GM20431 (cell line): ENCODE measurements around the gene CEP104.

Source experiments
- in situ Hi-C: fragments of 300-500 bp; cut with MseI, MboI; formaldehyde crosslinking; loops from one replicate; pipeline ENCODE4 v1.15.0; 2020; ENCODE audit warnings: low sequenced_read_pairs; ENCODE audit not compliant: unreplicated experiment

CEP104 gene

DNA sequence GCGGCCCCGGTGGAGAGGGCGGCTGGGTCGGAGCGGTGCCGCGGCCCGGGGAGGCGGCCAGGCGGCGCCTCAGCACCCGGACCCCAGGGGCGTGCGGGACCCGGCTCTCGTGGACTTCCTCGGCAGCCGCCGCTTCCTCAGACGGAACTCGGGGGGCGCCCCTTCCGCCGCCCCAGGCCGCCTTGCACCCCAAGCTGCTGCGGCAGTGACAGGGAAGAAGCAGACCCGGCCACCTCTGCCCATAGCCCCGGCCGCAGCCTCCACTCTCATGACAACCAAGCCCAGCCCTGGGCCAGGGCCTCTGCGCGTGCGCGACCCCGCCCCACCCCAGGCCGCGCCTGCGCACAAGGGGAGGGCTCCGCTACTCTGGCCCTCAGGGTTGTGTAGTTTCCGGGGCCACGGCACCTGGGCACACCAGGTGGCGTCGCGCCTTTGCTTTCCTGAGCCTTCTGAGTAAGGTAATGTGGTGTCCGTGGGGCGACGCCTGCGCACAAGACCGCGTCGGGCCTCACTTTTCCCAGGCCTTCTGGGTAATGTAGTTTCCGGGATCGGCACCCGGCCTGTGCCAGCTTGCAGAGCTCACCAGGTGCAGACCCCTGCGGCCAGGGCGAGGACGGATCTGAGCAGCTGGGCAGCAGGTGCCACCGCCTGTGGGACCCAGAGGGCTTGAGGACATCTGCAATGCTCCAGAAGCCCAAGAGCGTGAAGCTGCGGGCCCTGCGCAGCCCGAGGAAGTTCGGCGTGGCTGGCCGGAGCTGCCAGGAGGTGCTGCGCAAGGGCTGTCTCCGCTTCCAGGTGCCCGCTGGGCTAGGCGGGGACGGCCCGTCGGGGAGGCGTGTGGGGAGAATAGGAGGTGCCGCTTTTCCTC, at the start of gene CEP104, which contains the start of gene DFFB:
Gene CEP104 (minus strand): TSS at position 289 of the 868 bp plus-strand sequence. CDS start 4,804 bp downstream, outside the sequence.
Gene DFFB (plus strand): TSS at position 554 of the 868 bp plus-strand sequence. CDS start 128 bp downstream, at position 682.
- in situ Hi-C loops, result no loop called here

DNA sequence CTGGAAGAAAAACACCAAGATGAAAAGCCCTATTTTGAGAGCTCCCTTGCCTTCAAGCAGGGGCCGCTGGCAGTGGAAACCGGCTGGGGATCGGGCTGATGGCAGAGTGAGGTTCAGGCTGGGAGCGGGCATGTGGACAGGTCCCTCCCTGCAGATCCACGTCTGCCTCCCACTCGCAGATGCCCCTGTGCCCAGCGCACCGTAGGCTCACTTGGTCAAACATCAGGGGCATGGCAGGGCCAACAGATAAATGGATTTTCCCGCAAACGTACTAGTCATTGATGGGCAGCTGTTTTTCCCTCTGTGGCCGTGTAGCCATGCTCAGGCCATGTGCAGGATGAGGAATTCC, 49.6 kb upstream of the CEP104 start:
- in situ Hi-C loops, result loop anchor here (25.0 kb wide), 1 partner anchor 1831 kb away; no protein-coding TSS in a partner anchor

DNA sequence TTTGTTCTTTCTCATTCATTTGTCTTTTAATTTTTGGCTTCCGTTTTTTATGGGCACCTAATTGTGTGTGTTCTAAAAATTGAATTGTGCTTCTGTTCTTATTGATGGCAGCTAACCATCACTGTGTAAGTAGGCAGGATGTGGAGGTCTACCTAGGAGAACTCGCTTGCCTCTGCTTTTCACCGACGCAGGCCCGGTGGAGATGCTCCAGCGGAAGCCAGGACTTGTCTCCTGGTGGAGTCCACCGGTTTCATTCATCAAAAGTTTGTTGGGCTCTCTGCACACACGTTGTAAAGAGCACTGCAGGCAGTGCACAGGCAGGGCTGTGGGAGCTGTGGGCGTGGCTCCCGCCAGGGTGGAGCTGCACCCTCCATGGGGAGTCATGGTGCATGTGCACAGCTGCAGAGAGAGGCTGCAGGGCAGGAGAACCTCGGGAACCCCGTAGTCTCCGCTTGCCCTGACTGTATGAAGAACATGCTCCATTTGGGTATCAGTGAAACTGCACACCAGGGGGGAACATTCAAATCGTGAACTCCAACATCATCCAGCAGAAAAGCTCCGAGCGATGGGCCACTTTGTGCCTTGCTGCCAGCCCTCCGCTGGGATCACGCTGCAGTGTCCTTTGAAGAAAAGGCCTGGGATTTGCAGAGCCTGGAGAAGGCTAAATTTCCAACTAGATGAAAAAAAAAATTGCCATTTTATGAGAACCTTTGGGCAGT, 49.1 kb upstream of the CEP104 start:
- in situ Hi-C loops, result loop anchor here (25.0 kb wide), 1 partner anchor 1831 kb away; no protein-coding TSS in a partner anchor

DNA sequence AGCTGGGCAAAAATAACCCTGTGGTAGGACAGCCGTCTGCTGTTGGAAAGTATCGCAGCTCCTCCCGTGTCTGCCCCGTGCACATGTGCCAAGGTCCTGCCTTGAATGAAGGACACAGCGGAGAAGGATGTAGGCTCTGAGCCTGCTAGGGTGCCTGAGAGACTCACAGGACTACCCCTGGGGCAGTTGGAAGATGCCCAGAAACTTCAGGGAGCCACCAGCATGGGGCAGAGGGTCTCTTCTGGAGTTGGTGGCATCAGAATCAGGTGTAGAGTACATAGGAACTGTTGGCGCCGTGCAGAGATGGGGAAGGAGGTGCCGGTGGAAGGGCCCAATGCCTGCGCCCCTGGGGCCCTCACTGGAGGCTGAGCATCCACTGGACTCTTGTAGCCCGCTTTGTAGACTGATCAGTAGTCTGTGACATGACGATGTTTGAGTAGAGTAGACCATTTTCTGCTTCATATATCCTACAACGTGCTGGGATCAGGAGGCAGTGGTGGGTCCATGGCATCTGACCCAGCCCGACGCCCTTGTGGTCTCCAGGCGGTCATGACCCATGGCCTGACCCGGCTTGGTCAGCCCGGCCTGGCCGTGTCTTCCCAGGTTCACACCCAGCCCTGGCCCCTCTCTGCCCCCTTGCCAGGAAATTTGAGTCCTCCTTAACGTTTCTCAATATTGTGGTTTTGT, 48.4 kb upstream of the CEP104 start:
- in situ Hi-C loops, result loop anchor here (25.0 kb wide), 1 partner anchor 1832 kb away; no protein-coding TSS in a partner anchor

DNA sequence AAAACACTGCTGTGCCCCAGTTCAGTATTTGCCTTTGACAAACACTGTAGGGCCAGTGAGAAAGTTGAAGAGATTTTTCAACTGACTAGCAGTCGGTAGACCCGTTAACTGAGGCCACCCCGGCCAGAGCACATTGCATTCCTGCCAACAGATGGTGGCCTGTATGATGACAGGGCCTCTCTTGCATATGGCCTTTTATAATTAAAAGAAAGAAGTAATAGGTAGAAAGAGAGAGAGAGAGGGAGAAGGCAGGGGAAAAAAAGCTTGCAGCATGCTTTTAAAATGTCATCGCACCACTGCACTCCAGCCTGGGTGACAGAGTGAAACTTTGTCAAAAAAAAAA, 47.8 kb upstream of the CEP104 start:
- in situ Hi-C loops, result loop anchor here (25.0 kb wide), 1 partner anchor 1832 kb away; no protein-coding TSS in a partner anchor

DNA sequence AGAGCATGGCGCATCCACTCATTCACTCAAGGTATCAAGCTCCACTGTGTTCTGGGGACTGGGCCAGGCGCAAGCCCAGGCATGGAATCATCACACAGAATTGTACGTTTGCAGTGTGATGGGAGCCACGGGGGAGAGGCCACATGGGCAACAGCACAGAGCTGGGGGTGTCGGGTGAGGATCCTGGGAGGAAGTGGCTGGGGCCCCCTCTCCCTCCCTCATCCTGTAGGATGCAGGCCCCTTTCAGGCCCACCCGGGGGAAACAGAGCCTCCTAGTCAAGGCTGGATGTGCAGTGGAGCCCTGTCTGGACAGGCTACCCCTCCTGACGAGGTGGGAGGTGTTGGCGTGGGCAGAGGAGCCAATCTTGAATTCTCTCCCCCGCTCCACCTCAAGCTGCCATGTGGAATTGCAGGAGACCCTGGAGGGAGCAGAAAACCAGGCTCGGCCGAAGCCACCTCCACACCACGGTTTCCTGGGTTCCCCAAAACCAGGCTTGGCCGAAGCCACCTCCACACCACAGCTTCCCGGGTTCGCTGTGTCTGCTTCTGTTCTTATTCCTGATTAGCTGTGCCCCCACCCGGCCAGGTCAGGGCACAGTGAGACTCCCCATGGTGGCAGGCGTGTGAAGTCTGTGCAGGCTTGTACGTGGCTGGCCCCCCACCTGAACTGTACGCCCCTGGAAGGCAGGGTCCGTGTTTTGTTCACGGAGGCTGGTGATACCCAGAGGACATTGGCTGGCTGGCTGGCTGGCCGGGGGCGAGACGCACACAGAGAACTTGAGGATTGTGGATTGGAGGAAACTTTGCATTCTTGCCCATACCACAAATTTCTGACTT, 47.2 kb upstream of the CEP104 start:
- in situ Hi-C loops, result loop anchor here (25.0 kb wide), 1 partner anchor 1833 kb away; no protein-coding TSS in a partner anchor

DNA sequence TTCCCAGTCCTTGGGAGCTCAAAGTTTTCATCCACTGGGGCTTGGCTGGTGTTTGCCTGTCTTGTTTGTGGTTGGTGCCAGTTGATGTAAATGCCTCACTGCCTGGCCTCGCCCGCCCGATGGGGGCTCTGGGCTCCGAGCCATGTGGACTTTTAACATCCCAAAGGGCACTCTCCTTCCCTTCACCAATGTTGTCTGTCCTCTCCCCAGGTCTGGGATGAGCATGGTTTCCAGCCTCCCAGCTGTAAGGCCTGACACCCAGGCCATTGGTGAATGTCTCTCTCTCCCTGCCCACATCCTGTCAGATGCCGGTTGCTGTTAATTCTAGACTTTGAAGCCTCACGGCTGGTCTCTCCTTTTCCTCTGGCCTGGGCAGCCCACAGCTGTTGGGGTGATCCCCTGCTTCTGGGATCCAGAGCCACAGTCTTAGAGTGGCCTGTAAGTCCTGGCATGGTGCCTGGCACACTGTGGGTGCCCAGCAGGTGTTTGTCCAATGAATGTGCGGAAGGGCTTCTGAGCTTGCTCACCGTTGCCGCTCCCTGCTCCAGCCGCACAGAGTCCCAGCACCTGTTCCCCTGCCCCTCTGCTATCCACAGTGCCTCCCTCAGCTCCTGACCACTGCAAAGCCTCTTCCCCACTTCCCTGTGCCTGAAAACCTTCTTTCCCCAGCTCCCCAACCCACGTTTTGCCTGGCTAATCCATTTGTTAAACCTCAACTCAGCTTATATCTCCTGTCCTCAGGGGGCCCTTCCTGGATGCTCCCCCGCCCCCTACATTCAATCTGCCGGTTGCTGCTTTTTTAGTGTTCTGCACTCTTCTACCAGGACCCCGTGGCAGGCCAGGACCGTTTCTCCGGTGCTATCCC, 46.4 kb upstream of the CEP104 start:
- in situ Hi-C loops, result loop anchor here (25.0 kb wide), 1 partner anchor 1834 kb away; no protein-coding TSS in a partner anchor

DNA sequence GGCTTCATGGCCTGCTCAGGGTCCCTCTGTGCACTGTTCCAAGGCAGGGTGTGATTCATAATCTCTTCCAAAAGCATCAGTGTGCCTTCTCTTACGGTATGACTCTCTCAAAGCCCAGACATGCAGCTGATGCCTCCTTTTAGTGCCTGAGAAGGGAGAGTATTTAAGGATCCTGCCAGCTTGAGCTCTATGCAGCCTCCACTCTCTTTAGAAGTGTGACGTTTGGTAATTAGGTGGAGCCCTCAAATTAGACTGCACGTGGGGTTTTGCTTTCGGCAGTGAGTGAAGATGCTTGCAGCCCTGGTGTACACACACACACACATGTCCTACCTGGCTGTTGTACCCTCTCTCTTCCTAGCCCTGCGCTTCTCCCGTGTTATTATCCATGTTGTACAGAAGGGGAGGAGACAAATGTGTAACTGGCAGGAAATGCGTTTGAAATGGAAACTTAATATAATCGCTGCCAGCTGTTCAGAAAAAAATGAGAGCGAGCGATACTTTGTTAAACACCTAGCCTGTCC, 45.6 kb upstream of the CEP104 start:
- in situ Hi-C loops, result loop anchor here (25.0 kb wide), 1 partner anchor 1835 kb away; no protein-coding TSS in a partner anchor

DNA sequence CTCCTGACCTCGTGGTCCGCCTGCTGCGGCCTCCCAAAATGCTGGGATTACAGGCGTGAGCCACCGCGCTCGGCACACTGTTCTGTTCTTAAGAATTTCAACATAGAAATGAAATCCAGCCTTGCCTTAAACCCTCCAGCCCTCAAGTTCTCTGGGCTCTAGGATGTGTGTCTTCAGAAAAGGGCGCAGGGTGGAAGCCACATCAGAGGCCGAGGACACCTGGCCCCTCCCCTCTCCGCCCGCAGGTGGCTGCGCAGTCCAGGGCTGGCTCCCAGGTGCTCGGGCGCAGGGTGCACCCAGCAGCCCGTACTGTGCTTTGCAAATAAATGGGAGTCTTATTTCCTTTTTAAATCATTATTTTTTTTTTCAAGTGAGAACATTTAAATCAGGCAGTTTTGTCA, 45.1 kb upstream of the CEP104 start:
- in situ Hi-C loops, result loop anchor here (25.0 kb wide), 1 partner anchor 1835 kb away; no protein-coding TSS in a partner anchor

DNA sequence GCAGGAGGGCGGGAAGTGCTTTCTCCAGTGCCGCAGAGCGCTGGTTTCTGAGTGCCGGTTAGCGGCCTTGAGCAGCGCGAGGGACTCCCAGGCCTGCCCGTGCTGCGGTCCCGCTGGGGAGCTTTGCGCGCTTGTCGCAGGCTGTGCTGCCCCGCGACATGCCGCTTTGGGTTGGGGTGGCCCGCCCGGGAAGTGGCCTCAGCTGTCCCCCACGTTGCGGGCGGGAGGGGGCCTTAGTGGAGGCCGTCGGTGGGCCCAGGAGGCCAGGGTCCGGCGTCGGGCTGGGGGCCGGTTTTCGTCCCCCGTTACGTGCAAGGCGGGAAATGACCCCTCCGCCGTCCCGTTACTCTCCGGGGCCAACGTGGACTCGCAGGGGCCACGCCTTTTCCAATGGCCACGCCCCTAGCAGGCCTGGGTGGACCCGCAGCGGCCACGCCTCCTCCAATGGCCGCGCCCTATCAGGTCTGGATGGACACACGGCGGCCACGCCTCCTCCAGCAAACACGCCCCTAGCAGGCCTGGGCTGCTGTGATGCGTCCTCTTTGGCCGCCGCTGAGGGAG, 44.0 kb upstream of the CEP104 start:
- in situ Hi-C loops, result loop anchor here (25.0 kb wide), 1 partner anchor 1836 kb away; no protein-coding TSS in a partner anchor

DNA sequence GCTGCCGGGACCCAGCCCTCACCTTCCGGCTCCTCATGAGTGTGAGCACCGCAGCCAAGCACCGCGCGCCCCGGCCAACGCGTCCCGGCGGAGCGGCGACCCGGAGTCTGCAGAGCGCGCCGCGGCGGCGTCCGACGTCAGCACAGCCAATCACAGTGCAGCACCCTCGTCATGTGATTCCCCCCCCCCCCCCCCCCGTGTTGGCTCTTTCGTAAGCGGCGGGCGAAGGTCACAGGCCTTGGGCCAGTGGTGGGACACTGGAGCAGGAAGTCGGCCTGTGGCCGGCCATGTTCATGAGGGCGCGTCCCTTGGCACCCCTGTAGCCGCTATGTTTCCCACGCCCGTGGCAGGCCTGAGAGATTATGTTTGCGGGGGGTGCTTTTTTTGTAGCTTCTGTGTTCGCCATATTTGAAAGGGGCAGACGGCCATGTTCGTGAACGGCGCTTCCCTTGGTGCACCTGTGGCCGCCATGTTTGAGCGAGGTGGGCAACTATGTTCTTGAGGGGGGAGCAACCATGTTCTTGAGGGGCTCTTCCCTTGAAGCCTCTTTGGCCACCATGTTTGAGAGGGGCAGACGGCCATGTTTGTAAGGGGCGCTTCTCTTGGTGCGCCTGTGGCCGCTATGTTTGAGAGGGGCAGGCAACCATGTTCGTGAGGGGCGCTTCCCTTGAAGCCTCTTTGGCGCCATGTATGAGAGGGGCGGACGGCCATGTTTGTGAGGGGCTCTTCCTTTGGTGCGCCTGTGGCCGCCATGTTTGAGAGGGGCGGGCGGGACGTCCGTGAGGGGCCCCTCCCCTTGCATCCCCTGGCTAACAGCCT, 43.3 kb upstream of the CEP104 start, which contains the start of gene C1orf174:
Gene C1orf174 (minus strand): TSS at position 123 of the 819 bp plus-strand sequence. CDS start 86 bp downstream, at position 37.
- in situ Hi-C loops, result loop anchor here (25.0 kb wide), 1 partner anchor 1837 kb away; no protein-coding TSS in a partner anchor

DNA sequence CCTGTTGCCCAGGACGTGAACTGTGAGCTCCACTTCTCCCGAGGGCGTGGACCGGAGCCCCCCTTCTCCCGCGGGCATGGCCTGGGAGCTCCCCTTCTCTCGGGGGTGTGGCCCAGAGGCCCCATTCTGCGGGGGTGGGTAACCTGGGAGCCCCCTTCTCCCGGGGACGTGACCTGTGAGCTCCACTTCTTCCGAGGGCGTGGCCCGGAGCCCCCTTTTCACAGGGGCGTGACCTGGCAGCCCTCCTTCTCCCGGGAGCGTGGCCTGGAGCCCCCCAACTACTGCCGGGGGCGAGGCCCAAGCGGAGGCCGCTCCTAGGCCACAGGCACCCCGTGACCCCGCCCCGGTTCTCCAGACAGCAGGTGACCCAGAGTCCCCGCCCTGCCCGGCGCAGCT, 42.7 kb upstream of the CEP104 start:
- in situ Hi-C loops, result loop anchor here (25.0 kb wide), 1 partner anchor 1838 kb away; no protein-coding TSS in a partner anchor

DNA sequence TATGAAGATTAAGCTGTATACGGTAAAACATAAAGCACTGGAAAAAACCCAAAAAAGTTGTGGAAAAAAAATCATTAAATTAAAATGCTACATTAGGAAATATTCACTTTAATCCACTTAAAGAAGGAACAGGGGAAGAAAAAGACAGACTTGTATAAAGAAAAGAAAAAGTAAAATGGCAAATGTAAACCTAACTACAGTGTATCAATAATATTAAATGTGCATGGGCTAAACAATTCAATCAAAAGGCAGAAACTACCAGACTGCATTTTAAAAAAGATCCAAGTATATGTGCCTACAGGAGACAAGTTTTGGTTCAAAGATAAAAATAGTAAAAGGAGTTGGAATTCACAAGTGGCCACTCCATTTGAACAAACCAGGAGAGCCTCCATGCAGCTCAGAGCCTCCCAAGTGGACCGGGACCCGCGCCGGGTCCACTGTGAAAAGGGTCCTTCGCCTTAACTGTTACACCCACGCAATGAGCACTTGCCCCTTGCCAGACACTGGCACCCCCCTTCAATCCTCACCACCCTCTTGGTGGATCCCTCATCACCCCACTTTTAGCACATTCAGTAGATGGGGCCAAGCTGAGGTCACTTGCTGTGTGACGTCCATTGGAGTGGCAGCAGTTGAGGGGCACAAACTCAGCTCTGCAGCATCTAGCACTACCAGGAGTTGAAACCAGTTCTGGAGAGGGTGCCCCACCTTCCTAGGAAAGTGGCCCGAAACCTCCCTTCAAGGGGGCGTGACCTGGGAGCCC, 42.2 kb upstream of the CEP104 start:
- in situ Hi-C loops, result no loop called here

DNA sequence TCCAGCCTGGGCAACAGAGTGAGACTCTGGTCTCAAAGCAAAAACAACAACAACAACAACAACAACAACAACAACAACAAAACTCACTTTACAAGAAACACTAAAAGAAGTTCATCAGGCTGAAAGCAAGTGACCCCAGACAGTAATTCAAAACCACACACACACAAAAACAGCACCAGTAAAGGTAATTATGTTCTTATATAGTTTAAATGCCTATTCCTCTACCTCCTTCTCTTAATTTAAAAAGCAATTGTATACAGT, 41.4 kb upstream of the CEP104 start:
- in situ Hi-C loops, result no loop called here

DNA sequence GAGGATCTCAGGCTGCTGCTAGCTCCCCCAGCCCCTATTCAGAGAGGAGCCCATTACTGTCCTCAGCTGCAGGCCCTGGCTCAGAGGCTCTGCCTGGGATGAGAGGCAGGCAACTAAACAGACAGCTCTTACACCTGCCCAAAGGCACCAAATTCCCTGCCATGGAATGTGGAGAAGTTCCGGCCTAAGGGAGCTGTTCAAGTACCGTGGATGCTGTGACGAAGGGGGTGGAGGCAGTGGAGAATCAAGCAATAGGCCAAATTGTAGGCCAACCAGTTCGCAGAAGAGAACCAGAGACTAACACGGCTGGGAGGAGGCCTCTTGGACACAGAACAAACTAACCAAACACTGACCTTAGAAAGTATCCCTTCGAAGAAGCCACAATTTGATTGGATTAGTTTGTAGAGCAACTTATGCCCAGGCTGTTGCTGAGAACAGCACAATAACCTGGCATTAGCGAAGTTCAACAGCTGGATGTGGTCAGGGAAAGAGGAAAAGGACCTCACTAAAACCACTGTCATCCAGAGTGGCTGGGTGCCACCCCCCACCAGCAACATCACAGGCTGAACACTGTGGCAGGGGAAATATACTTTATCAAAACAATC, 39.5 kb upstream of the CEP104 start:
- in situ Hi-C loops, result no loop called here

DNA sequence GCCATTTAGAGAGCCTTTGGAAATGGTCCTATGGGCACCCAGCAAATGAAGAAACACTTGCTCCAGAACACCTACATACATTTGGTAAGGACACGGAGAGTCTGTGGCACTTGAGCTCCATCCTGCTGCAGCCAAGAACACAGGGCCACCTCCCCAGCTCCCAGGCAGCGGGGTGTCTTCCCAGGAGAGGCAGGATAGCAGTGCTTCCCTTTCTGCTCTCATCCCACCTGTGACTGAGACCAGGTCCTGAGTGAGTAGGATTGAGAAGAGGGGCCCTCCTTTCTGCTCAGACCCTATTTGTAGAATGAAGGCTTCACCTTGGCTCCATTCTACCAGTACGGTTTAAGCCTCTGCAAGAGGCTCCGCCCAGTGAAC, 38.9 kb upstream of the CEP104 start:
- in situ Hi-C loops, result no loop called here
